ENCODE measurements around the gene USPL1. TPM values are rescaled to one million over a fixed set of nuclear protein-coding genes. Genes with fewer than 3 reads are reported as not detected.
A peak's percentile ranks its signal among the peaks of the same experiment; 100 is the strongest.

Gene USPL1
- total RNA-seq, 4 donors from 2014 or later: 23.6 to 31.0 (median 27.5) TPM

GRCh38 chr13:30584051-30584731 is 33.5 kb upstream of the USPL1 start:
- H3K36me3 ChIP-seq: no peaks in the 10 kb centered on the region
- TF ChIP-seq CTCF (IDR thresholded peaks at IDR 0.05): no peak
- no peak for TF ChIP-seq POLR2A (IDR thresholded peaks at IDR 0.05)
- H3K4me1 ChIP-seq: peaks cover 6 to 7% of the 10 kb centered on the region in 2 donors
- H3K4me3 ChIP-seq (replicated peaks in 1 of 3): no peak overlapping the region
- no peaks in the 10 kb centered on the region for H3K27me3 ChIP-seq
- intact Hi-C loops (cut with DNase I): no loop called here
- no peak for DNase-seq
- WGBS, 2 donors: 95 to 96% methylated on average over 1 of the region's 1 CpG
- H3K27ac ChIP-seq: peak overlapping the region in 1 of 3 donors; percentile 8
- H3K9me3 ChIP-seq: no peaks in the 10 kb centered on the region

- WGBS, 2 donors: 35 to 36% methylated on average over 3 of the region's 3 CpGs
- Histone ChIP-seq H3K4me3 (replicated peaks in 1 of 3) (no peak overlapping the region), H3K27me3 (no peaks in the 10 kb centered on the region), H3K36me3 (no peaks in the 10 kb centered on the region), H3K27ac (peak overlapping the region in 2 of 3 donors; percentile 35 to 51), H3K9me3 (no peaks in the 10 kb centered on the region), H3K4me1 (peaks cover 6 to 7% of the 10 kb centered on the region in 2 donors)
- TF ChIP-seq POLR2A (IDR thresholded peaks at IDR 0.05) (no peak), CTCF (IDR thresholded peaks at IDR 0.05) (no peak)
- peak; percentile 37 to 47 for DNase-seq
- intact Hi-C loops (cut with DNase I): no loop called here
Observed at GRCh38 chr13:30585748-30586262, 31.9 kb upstream of the USPL1 start.

GRCh38 chr13:30587231-30587630 is 30.5 kb upstream of the USPL1 start:
- Histone ChIP-seq H3K9me3 (no peaks in the 10 kb centered on the region), H3K27ac (no peak overlapping the region), H3K36me3 (no peaks in the 10 kb centered on the region), H3K27me3 (no peaks in the 10 kb centered on the region), H3K4me3 (replicated peaks in 1 of 3) (no peak overlapping the region), H3K4me1 (peaks cover 6 to 7% of the 10 kb centered on the region in 2 donors)
- no peak for DNase-seq
- no peak for TF ChIP-seq POLR2A (IDR thresholded peaks at IDR 0.05)
- TF ChIP-seq CTCF (IDR thresholded peaks at IDR 0.05): no peak
- intact Hi-C loops (cut with DNase I): no loop called here
- WGBS, 2 donors: 95 to 100% methylated on average over 1 of the region's 1 CpG

GRCh38 chr13:30587739-30588138 is 30.0 kb upstream of the USPL1 start:
- Histone ChIP-seq H3K9me3 (no peaks in the 10 kb centered on the region), H3K27me3 (no peaks in the 10 kb centered on the region), H3K4me3 (replicated peaks in 1 of 3) (no peak overlapping the region), H3K4me1 (peaks cover 6 to 7% of the 10 kb centered on the region in 2 donors), H3K36me3 (no peaks in the 10 kb centered on the region), H3K27ac (no peak overlapping the region)
- no peak for TF ChIP-seq CTCF (IDR thresholded peaks at IDR 0.05)
- TF ChIP-seq POLR2A (IDR thresholded peaks at IDR 0.05): no peak
- no peak for DNase-seq
- intact Hi-C loops (cut with DNase I): no loop called here

- Histone ChIP-seq H3K27me3 (no peaks in the 10 kb centered on the region), H3K4me3 (replicated peaks in 1 of 3) (no peak overlapping the region), H3K27ac (no peak overlapping the region), H3K9me3 (no peaks in the 10 kb centered on the region), H3K36me3 (no peaks in the 10 kb centered on the region), H3K4me1 (no peaks in the 10 kb centered on the region)
- intact Hi-C loops (cut with DNase I): no loop called here
- TF ChIP-seq CTCF (IDR thresholded peaks at IDR 0.05) (no peak), POLR2A (IDR thresholded peaks at IDR 0.05) (no peak)
- WGBS, 2 donors: 82 to 95% methylated on average over 2 of the region's 2 CpGs
- no peak for DNase-seq
Observed at GRCh38 chr13:30593001-30593400, 24.7 kb upstream of the USPL1 start.
